ENCODE results near the gene CSH2. TPM values are rescaled to one million over a fixed set of nuclear protein-coding genes. Genes with fewer than 3 reads are reported as not detected.

Gene CSH2
- total RNA-seq, 1 experiment from 2014 or later = not detected

- no peak overlapping the region for H2BK5ac ChIP-seq (ENCODE audit: insufficient read length, low read length)
- H2AFZ ChIP-seq (ENCODE audit: low read length) = no peak overlapping the region
- H4K91ac ChIP-seq (ENCODE audit: insufficient read length, low read depth, low read length) = no peak overlapping the region
- no peaks in the 10 kb centered on the region for H3K9me3 ChIP-seq (ENCODE audit: control insufficient read depth, low read depth, low read length)
- H3K23me2 ChIP-seq (ENCODE audit: insufficient read length, low read depth, low read length, poor library complexity, severe bottlenecking) = no peaks in the 10 kb centered on the region
- H4K20me1 ChIP-seq (ENCODE audit: control insufficient read depth, insufficient read depth, insufficient read length) = no peaks in the 10 kb centered on the region
- Mint-ChIP-seq H3K9me3 (no peaks in the 10 kb centered on the region), H3K27ac (peak overlapping the region in 2 of 3 experiments; percentile 45 to 67; a peak in 2 of 7 replicates), H3K27me3 (ENCODE audit: low read depth) (peaks cover 19% of the 10 kb centered on the region), H3K4me3 (peak overlapping the region; percentile 32 to 44; a peak in 4 of 5 replicates), H3K4me1 (peaks cover 17 to 21% of the 10 kb centered on the region in 2 experiments), H3K36me3 (ENCODE audit: insufficient read depth in 1 of 3, low read depth in 3 of 3) (no peaks in the 10 kb centered on the region)
- H3K14ac ChIP-seq (ENCODE audit: insufficient read depth, low read length) = no peak overlapping the region
- no peak overlapping the region for H2AK5ac ChIP-seq (ENCODE audit: insufficient read length, low read length)
- no CpG with 5 or more reads among the region's 10 CpGs for WGBS (ENCODE audit: extremely low coverage, insufficient read length, low lambda C conversion rate)
- no peak overlapping the region for H3T11ph ChIP-seq (ENCODE audit: low read length)
- no peak overlapping the region for H3K18ac ChIP-seq (ENCODE audit: insufficient read length, low read depth, low read length)
- no peak overlapping the region for H4K8ac ChIP-seq (replicated peaks; ENCODE audit: insufficient read length, low read depth, low read length)
- H3K23ac ChIP-seq (ENCODE audit: insufficient read length, low read depth, low read length) = no peak overlapping the region
- TF ChIP-seq CTCF (conservative IDR thresholded peaks at IDR 0.05) = peak; percentile 46
- peak; percentile 92 for DNase-seq
- H3K4ac ChIP-seq (ENCODE audit: low read depth, low read length) = no peak overlapping the region
- peaks cover 3% of the 10 kb centered on the region; the same call in 1 of the 2 replicates for H3K4me1 ChIP-seq (ENCODE audit: insufficient read depth, low read length)
- H2BK120ac ChIP-seq (ENCODE audit: low read depth, low read length, poor library complexity, severe bottlenecking) = no peak overlapping the region
- no peaks in the 10 kb centered on the region for H3K27me3 ChIP-seq (ENCODE audit: insufficient read depth, low read length)
- no peak overlapping the region for H2BK12ac ChIP-seq (ENCODE audit: insufficient read length, low read depth, low read length)
- no peak overlapping the region for H3K56ac ChIP-seq (ENCODE audit: insufficient read length, low read depth, low read length)
- no peaks in the 10 kb centered on the region for H3K79me1 ChIP-seq (ENCODE audit: insufficient read depth, low read depth, low read length, poor library complexity, severe bottlenecking)
- no peak overlapping the region for H3K27ac ChIP-seq (ENCODE audit: insufficient read length, low read depth, low read length)
- no peak overlapping the region for H2BK15ac ChIP-seq (ENCODE audit: low read depth, low read length)
- H2BK20ac ChIP-seq (ENCODE audit: low read depth, low read length, poor library complexity, severe bottlenecking) = no peak overlapping the region
- no peaks in the 10 kb centered on the region for H3K79me2 ChIP-seq (ENCODE audit: insufficient read depth, low read length)
- H3K4me2 ChIP-seq (ENCODE audit: insufficient read depth, insufficient read length, low read length) = peak overlapping the region; percentile 41
- no peak overlapping the region for H3K9ac ChIP-seq (ENCODE audit: extremely low read depth, insufficient read length, low read length)
- no peak overlapping the region for H4K5ac ChIP-seq (ENCODE audit: insufficient read length, low read depth, low read length)
These were observed 44.8 kb upstream of the CSH2 start for GRCh38 chr17:63918305-63918704.

Measured in H9 (cell line).